Activated B cell treated with CpG ODN at 0.5 μM for 24 hours (primary cell): ENCODE results near the gene EEFSEC. TPM values are rescaled to one million over a fixed set of nuclear protein-coding genes. Genes with fewer than 3 reads are reported as not detected.

Experiments used
- ATAC-seq: fragments of 200-7000 bp; cut with Tn5 transposase; one replicate; pipeline ENCODE4 v1.10.0; 2021; ENCODE audit warnings: low read depth, mild to moderate bottlenecking, moderate library complexity
- CTCF ChIA-PET: fragments of 350-600 bp; sonication (Branson Sonifier 250); formaldehyde crosslinking; loops from one replicate; lab custom pipeline; 2021; ENCODE audit warnings: antibody characterized with exemption; lab: Charles Lee
- POLR2A ChIA-PET: fragments of 350-600 bp; sonication (Branson Sonifier 250); formaldehyde crosslinking; loops from one replicate; lab custom pipeline; 2021; ENCODE audit warnings: antibody characterized with exemption; lab: Charles Lee
- DNase-seq: peaks from one replicate; pipeline ENCODE4 v3.0.0; 2022
- H3K27ac Mint-ChIP-seq: one replicate; pipeline ENCODE4 v1.8.0; 2020; ENCODE audit warnings: mixed read lengths
- H3K27me3 Mint-ChIP-seq: one replicate; pipeline ENCODE4 v1.8.0; 2021; ENCODE audit warnings: mixed read lengths
- H3K36me3 Mint-ChIP-seq: one replicate; pipeline ENCODE4 v1.8.0; 2021; ENCODE audit warnings: low read depth, mixed read lengths
- H3K4me1 Mint-ChIP-seq: one replicate; pipeline ENCODE4 v1.8.0; 2021; ENCODE audit warnings: mixed read lengths
- H3K4me3 Mint-ChIP-seq: one replicate; pipeline ENCODE4 v1.8.0; 2020; ENCODE audit warnings: mild to moderate bottlenecking, mixed read lengths
- H3K9me3 Mint-ChIP-seq: one replicate; pipeline ENCODE4 v1.8.0; 2020; ENCODE audit warnings: mixed read lengths
- intact Hi-C: fragments of 100-400 bp; cut with micrococcal nuclease; formaldehyde crosslinking; loops from one replicate; pipeline ENCODE4 v1.15.1; 2024
- total RNA-seq: library from RNA; stranded (reverse); gene quantifications from 2 replicates; pipeline ENCODE4 v1.2.3, GENCODE V29; 2022
- TF ChIP-seq, protein P1 (sequence below): fragments of 200-600 bp; IDR thresholded peaks from one replicate; pipeline ENCODE4 v1.8.0; 2022; ENCODE audit warnings: antibody characterized with exemption, mild to moderate bottlenecking

Gene EEFSEC
- total RNA-seq, 1 donor from 2014 or later, result 20.0 TPM

DNA sequence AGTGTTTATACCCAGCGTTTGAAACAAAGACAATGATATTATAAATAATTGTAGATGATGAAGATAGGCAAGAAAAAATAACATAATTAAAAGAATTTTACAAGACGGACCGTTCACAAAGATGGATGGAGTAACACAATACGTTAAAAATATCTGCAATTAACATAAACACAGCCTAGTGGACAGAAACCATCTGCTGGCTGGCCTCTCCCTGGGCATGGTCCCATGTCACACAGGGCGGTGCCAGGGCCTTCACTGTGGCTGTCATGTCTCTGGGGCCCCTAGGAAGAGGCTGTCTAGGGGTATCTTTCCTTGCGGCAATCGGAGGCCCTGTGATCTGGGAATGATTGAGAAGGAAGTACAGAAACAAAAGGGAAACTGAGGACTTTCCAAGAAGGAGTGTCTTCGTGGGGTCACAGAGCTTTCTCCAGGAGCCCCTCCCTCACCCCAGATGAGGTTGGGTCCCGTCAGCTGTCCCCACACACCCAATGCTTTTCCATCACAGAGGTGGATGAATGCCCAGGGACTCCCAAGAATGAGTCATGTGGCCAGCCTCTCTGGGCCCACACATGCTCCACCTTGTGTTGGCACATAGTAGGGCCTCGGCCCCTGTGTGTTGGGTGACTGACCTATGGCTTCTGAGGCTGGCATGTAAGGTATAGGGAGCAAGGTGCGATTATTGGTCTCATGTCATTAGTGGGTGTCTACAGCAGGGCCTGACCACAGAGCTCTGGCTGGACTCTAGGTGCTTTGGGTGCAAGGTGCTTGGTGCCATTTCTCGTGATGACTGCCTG is 226.3 kb downstream of the EEFSEC start:
- ATAC-seq, result no peak
- POLR2A ChIA-PET, result no interaction called here
- DNase-seq, result no peak
- TF ChIP-seq, protein P1, sequence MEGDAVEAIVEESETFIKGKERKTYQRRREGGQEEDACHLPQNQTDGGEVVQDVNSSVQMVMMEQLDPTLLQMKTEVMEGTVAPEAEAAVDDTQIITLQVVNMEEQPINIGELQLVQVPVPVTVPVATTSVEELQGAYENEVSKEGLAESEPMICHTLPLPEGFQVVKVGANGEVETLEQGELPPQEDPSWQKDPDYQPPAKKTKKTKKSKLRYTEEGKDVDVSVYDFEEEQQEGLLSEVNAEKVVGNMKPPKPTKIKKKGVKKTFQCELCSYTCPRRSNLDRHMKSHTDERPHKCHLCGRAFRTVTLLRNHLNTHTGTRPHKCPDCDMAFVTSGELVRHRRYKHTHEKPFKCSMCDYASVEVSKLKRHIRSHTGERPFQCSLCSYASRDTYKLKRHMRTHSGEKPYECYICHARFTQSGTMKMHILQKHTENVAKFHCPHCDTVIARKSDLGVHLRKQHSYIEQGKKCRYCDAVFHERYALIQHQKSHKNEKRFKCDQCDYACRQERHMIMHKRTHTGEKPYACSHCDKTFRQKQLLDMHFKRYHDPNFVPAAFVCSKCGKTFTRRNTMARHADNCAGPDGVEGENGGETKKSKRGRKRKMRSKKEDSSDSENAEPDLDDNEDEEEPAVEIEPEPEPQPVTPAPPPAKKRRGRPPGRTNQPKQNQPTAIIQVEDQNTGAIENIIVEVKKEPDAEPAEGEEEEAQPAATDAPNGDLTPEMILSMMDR, result no peak
- Mint-ChIP-seq H3K9me3 (no peaks in the 10 kb centered on the region), H3K27ac (no peak overlapping the region), H3K4me1 (peaks cover 10% of the 10 kb centered on the region), H3K27me3 (no peaks in the 10 kb centered on the region), H3K4me3 (no peak overlapping the region), H3K36me3 (peaks cover 9% of the 10 kb centered on the region)
- CTCF ChIA-PET, result no interaction called here
- intact Hi-C loops, result no loop called here

DNA sequence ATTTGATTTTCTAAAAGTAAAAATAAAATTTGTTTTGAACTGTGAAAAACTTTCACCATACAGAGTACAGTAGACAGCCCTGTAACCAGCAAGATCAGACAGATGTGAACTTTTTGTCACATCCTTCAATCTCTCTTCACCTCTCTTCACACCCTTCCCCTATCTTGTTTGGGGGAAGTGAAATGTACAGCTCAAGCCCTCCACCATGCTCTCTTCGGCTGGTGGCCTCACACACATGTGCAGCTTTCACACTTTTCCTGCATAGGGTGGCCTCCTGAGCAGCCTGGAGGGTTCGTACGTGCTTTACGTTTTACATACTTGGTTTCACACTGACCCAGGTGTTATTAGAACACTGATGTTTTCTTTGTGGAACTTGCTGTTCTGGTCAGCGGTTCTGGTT is 227.0 kb downstream of the EEFSEC start:
- Mint-ChIP-seq H3K4me1 (peaks cover 3% of the 10 kb centered on the region), H3K36me3 (peaks cover 7% of the 10 kb centered on the region), H3K4me3 (no peak overlapping the region), H3K27me3 (no peaks in the 10 kb centered on the region), H3K27ac (no peak overlapping the region), H3K9me3 (no peaks in the 10 kb centered on the region)
- ATAC-seq, result no peak
- TF ChIP-seq, protein P1, result no peak
- ChIA-PET CTCF (no interaction called here), POLR2A (no interaction called here)
- DNase-seq, result no peak
- intact Hi-C loops, result no loop called here

DNA sequence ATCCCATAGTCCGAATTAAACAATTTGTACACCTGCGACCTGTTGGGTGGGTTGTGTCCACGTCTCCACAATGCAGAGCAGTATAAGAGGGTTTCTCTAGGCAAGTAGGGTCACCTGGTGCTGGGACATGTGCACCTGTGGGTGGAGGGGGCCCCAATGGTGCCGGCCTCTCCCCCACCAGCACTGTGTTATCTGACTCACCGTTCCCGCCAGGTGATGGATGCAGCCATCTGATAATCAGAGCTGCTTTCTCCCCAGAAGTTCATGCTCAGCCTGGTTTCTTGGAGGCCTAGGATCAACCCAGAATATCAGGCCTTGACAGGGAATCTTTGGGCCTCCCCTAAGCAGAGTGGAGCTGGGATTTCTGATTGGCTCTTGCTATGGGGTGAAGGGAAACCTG is 227.4 kb downstream of the EEFSEC start:
- peaks cover 6% of the 10 kb centered on the region for H3K36me3 Mint-ChIP-seq
- no peaks in the 10 kb centered on the region for H3K9me3 Mint-ChIP-seq
- no peak overlapping the region for H3K4me3 Mint-ChIP-seq
- intact Hi-C loops, result no loop called here
- TF ChIP-seq, protein P1, result no peak
- no peaks in the 10 kb centered on the region for H3K27me3 Mint-ChIP-seq
- H3K27ac Mint-ChIP-seq, result no peak overlapping the region
- ChIA-PET POLR2A (no interaction called here), CTCF (no interaction called here)
- ATAC-seq, result no peak
- no peak for DNase-seq
- H3K4me1 Mint-ChIP-seq, result no peaks in the 10 kb centered on the region

DNA sequence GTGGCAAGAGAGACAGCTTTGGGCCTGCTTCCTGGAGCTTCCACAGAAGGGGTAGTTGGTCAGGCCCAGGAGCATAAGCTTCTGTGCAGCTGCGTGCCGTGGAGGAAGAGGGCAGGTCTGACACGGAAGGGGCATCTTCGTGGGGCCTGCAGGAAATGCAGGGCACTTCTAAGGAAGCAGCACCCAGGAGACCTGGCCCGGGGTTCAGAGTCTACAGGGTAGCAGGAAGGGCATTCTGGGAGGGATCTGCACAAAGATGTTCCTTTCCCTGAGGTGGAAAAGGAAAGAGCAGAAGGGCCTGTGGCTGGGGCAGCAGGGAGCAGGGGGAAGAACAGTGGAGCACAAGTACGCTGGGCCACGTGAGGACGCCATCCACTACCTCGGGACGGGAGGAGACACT is 228.3 kb downstream of the EEFSEC start:
- intact Hi-C loops, result no loop called here
- no peaks in the 10 kb centered on the region for H3K27me3 Mint-ChIP-seq
- no peak overlapping the region for H3K27ac Mint-ChIP-seq
- peaks cover 6% of the 10 kb centered on the region for H3K36me3 Mint-ChIP-seq
- H3K9me3 Mint-ChIP-seq, result no peaks in the 10 kb centered on the region
- DNase-seq (no peak), ATAC-seq (no peak)
- H3K4me3 Mint-ChIP-seq, result no peak overlapping the region
- TF ChIP-seq, protein P1, result no peak
- POLR2A ChIA-PET, result no interaction called here
- H3K4me1 Mint-ChIP-seq, result no peaks in the 10 kb centered on the region
- CTCF ChIA-PET, result no interaction called here

DNA sequence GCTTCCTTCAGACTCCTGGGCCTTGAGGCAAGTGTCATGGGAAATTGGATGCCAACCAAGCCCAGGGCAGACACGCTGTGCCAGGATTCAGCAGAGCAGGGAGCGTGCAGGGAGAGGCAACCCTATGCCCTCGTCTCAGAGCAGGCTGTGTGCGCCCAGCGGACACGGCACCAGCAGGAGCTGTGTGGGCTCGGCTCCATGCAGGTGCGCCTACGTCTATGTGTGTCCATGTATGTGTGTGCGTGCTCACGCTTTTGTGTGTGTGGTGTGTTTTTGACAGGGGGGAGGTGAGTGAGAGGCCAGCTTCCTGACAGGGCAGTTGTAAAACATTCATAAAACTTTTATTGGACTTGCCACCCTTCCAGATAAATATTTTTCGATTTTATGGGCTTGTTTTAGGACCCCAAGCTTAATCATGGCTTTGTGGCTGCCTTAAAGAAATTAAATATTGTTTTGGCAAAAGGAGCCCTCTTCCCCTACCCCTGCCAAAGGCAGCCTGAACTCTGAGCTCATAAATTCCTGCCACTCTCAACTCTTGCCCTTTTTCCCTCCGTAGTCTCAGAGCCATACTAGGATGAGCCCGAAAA is 229.0 kb downstream of the EEFSEC start:
- Mint-ChIP-seq H3K27me3 (no peaks in the 10 kb centered on the region), H3K4me1 (no peaks in the 10 kb centered on the region), H3K27ac (no peak overlapping the region), H3K4me3 (no peak overlapping the region), H3K9me3 (no peaks in the 10 kb centered on the region), H3K36me3 (peaks cover 6% of the 10 kb centered on the region)
- TF ChIP-seq, protein P1, result no peak
- ChIA-PET CTCF (no interaction called here), POLR2A (no interaction called here)
- intact Hi-C loops, result no loop called here
- no peak for ATAC-seq
- DNase-seq, result no peak
